Measurements from ENCODE around the gene CDK10.
"Not testable (repeated sequence)": the region's sequence is repeated elsewhere in the genome, so short reads cannot be mapped to it uniquely, and the experiment has no call there.

CDK10 gene, protein sequence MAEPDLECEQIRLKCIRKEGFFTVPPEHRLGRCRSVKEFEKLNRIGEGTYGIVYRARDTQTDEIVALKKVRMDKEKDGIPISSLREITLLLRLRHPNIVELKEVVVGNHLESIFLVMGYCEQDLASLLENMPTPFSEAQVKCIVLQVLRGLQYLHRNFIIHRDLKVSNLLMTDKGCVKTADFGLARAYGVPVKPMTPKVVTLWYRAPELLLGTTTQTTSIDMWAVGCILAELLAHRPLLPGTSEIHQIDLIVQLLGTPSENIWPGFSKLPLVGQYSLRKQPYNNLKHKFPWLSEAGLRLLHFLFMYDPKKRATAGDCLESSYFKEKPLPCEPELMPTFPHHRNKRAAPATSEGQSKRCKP

GRCh38 chr16:89686520-89687091 lies at the start of gene CDK10:
CDK10 (plus strand) TSS chr16:89686689; CDS start chr16:89686711, 22 bp downstream.
- peak; percentile 93 for DNase-seq (ENCODE audit: low spot score)

GRCh38 chr16:89637379-89637778 lies 49.1 kb upstream of the CDK10 start:
- peak; percentile 29 for DNase-seq (ENCODE audit: low spot score)

DNA sequence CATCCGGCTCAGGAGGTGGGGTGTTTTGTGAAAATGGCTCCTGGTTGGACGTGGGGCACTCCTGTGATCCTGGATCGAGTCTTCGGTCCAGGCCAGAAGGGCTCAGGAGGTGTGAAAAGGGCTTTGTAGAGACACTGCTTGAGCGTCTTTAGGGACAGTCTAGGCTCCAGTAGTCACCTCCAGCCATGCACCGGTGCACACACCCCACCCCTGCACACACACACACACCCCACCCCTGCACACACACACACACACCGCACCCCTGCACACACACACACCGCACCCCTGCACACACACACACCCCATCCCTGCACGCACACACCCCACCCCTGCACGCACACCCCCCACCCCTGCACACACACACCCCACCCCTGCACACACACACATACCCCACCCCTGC lies 48.0 kb upstream of the CDK10 start:
- DNase-seq (ENCODE audit: low spot score), result peak; percentile 40

DNA sequence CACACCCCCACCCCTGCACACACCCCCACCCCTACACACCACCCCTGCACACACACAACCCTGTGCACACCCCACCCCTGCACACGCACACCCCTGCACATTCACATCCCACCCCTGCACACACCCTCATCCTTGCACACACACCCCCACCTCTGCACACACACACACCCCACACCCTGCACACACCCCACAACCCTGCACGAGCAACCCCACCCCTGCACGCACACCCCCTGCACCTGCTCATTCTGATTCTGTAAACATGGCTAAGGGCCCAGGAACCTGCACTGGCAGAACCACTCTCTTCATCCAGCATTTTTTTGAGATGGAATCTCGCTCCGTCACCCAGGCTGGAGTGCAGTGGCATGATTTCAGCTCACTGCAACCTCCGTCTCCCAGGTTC lies 47.1 kb upstream of the CDK10 start:
- no peak for DNase-seq (ENCODE audit: low spot score)

GRCh38 chr16:89641458-89642119 lies 44.9 kb upstream of the CDK10 start:
- DNase-seq (ENCODE audit: low spot score), result no peak

DNA sequence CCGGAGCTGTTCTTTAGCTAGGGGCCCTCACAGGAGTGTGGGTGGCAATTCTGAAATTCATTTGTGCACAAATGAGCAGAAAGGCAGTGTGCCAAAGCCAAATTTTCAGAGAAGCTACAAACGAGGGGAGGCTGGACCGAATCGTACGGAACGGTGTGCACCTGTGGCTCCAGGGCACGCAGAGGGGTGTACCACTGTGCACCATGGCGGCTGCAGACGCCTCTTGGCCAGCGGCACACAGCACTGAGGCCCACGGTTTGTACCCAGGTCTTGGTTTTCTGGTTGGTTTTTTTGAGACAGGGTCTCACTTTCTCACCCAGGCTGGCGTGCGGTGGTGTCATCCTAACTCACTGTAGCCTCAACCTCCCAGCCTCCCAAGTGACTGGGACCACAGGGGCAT lies 43.9 kb upstream of the CDK10 start:
- DNase-seq (ENCODE audit: low spot score), result no peak

- peak; percentile 36 for DNase-seq (ENCODE audit: low spot score)
Measured at GRCh38 chr16:89643769-89644300, 42.7 kb upstream of the CDK10 start.

- no peak for DNase-seq (ENCODE audit: low spot score)
Measured at GRCh38 chr16:89645122-89645521, 41.4 kb upstream of the CDK10 start.

- DNase-seq (ENCODE audit: low spot score), result no peak
Measured at GRCh38 chr16:89646270-89646669, 40.2 kb upstream of the CDK10 start.

- no peak for DNase-seq (ENCODE audit: low spot score)
Measured at GRCh38 chr16:89646906-89647305, 39.6 kb upstream of the CDK10 start.

DNA sequence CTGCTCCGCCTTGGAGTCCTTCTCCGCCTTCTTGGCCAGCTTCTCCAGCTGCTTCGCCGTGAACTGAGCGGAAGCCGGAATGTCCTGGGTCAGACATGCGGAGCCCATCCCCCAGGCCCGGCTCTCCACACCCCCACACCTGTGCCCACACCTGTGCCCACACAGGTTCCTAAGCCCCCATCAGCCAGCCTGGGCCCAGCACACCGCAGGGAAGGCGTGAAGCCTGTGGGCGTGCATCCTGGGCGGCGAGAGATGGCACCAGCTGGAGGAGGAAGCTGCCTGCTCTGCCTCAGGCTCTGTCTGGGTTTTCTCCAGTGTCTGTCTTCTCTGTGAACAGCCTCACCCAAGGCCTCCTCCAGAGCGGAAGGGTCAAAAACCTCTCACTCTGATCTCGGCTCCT lies 34.9 kb upstream of the CDK10 start:
- DNase-seq (ENCODE audit: low spot score), result no peak

DNA sequence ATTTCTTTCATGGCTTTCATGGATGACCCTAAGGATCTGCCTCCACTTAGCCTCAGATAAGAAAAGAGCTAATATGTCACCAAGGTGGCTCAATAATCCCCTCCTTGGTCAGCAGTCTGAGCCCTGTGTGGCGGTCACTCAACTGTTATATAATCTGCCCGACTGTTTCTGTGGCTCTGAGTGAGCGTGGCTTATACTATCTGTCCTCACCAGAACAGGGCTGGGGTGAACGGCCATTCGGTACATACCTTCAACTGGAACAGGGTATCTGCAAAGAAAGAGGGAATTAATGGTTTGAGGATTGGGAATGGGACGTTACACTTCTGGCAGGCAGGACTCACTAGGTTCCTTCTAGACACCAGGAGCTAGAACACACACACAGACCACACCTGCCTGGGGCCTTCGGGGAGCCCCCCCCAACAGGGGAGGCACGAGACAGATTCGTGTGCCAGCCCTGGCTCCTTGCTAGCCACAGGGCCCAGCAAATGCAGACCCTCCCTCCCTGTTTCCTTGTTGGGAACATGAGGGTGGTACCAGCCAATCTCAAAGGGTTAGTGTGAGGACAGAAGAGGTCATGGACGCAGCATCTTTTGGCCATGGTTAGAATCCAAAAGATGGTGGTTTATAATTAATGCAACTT lies 32.7 kb upstream of the CDK10 start:
- DNase-seq (ENCODE audit: low spot score), result no peak

DNA sequence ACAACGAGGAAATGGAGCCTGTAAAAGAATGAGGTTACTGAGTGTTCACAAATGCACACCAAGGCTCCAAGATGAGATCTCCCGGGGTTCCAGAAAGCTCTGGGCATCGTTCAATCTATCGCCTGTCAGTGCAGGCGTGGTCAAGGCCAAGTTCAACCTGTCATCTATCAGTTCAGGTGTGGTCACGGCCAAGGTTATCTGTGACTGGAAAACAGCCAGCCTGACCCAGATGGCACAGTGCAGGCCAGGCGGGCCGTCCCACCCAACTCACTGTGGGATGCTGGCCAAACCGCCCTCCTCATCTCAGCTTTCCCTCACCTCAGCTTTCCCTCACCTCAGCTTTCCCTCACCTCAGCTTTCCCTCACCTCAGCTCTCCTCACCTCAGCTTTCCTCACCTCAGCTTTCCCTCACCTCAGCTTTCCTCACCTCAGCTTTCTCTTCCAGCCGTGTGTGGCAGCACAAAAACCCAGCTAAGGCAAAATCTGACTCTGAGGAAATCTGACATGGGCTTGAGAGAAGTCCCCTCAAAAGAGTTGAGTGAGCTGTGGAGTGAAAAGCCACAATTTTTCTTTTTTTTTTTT lies 31.3 kb upstream of the CDK10 start:
- no peak for DNase-seq (ENCODE audit: low spot score)

DNA sequence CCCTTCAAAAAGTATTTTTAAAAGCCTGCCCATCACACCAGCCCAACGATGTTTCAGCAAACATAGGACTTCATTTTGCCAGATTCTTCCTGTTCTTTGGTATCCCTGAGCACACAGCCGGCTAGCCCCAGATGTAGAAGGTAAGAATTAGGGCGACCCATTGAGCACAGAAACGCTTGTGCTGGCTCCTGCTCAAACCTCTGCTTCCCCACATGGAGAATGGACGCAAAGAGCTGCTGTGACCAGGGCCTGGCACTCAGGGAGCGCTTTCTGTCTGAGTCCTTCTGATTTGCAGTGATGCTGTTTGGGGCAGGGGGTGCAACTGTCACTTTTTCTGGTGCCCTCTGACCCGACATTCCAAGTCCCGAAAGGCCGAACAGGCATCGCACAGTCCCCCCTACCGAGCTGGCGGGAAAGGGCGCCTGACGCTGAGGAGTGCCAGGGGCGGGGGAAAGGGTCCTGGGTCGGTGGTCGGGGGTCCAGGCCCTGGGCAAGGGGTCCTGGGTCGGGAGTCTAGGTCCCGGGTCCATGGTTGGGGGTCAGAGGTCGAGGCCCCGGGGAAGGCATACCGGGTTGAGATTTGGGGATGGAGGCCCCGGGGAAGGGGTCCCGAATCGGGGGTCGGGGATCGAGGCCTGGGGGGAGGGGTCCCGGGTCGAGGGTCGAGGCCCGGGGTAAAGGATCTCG lies 29.9 kb upstream of the CDK10 start:
- no peak for DNase-seq (ENCODE audit: low spot score)

DNA sequence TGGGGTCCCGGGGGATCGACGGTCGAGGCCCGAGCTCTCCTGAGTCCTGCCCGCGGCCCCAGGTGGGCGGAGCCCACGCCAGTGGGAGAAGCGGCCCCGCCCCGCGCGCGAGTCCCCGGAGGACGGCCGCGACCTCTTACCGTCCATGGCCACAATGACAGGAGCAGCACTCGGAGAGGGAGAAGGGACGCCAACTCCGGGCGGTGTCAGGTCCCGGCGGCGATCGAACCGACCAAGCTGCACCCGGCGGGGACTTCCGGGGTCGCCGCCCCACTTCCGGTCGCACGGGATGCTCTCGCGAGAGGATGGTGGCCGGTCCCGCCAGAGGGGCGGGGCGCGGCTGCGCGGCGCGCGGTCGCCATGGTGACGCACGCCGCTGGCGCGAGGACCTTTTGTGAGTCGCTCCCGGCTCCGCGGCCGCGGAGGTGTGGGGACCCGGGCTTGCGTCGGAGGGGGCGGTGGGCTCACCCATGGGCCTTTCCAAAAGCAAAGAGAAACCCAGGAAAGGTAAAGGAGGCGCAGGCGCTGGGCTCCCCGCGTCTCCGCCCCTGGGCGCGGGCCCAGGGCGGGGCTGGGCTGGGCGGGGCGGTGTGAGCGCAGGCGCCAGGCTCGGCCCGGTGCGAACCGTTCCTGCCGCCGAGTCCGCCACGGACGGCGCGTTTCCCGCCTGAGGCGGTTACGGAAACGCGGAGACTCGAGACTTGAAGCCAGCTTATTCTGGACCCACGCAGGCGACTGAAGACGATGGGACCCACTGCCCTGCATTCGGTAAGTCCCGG lies 28.9 kb upstream of the CDK10 start, which contains the start of the genes CHMP1A and SPATA33:
CHMP1A (minus strand) TSS at position 267 of the 779 bp plus-strand sequence; CDS start at position 147, 120 bp downstream.
SPATA33 (plus strand) TSS at position 395 of the 779 bp plus-strand sequence; CDS start at position 471, 76 bp downstream.
- peak; percentile 93 for DNase-seq (ENCODE audit: low spot score)

DNA sequence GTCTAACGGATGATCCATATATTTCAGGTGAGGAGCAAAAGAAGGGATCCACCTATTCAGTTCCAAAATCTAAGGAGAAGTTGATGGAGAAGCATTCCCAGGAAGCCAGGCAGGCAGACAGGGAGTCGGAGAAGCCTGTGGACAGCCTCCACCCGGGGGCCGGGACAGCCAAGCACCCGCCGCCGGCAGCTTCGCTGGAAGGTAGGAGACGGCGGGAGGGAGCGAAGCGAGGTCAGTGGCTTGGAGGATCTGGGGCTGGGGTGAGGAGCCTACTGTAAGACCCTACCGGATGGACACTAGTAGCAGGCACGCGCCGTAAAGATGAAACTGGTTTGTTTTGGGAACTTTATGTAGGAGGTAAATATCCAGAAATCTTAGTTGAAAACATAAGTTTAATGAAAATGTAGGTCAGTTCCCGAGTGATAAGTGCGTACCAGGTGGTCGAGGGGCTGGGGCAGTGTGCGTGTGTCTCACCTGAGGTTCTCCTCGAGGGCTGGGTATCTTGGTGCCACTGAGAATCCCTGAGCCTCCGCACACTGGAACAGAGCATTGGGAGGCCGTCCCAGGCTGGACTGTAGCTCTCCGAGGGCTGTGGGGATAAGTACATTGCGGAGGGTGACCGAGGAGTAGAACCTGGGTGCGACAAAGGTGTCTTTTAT lies 28.1 kb upstream of the CDK10 start:
- peak; percentile 21 for DNase-seq (ENCODE audit: low spot score)

- no peak for DNase-seq (ENCODE audit: low spot score)
Measured at GRCh38 chr16:89660146-89660545, 26.3 kb upstream of the CDK10 start.

- DNase-seq (ENCODE audit: low spot score), result no peak
Measured at GRCh38 chr16:89661215-89661614, 25.3 kb upstream of the CDK10 start.

DNA sequence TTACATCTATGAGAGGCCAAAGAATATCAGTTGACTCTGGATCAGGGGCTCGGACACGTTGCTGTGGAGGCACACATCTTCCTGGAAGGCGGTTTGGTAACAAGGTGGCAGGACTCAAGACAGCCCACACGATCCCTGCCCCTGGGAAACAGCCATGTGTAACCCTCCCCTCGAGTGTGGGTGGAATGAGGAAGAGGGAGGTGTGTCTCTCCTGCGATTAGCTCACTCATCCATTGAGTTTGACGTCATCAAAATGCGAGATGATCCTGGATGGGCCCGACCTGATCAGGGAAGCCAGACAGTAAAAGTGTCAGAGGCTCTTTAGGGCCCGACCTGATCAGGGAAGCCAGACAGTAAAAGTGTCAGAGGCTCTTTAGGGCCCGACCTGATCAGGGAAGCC lies 22.3 kb upstream of the CDK10 start:
- not testable (repeated sequence) for DNase-seq (ENCODE audit: low spot score)

- DNase-seq (ENCODE audit: low spot score), result peak; percentile 57
Measured at GRCh38 chr16:89667000-89667399, 19.5 kb upstream of the CDK10 start.

All from NAMALWA (cell line).